DOHH2 (cell line): Measurements from ENCODE around the gene ZFAND3.
A peak's percentile ranks its signal among the peaks of the same experiment; 100 is the strongest.

Experiments
- H3F3A ChIP-seq: fragments of 200-600 bp; sonication (generic), shearing (Covaris generic); 2 replicates; pipeline ENCODE4 v1.6.0; 2016; ENCODE audit warnings: antibody characterized with exemption, mild to moderate bottlenecking; ENCODE audit not compliant: control insufficient read depth, insufficient read depth
- H3K27ac ChIP-seq: fragments of 200-600 bp; sonication (generic); 2 replicates; pipeline ENCODE4 v1.5.1; 2014; ENCODE audit warnings: low read depth, mild to moderate bottlenecking, low read length, moderate library complexity
- H3K27me3 ChIP-seq: fragments of 200-600 bp; sonication (generic); 2 replicates; pipeline ENCODE4 v1.6.1; 2014; ENCODE audit warnings: mild to moderate bottlenecking, low read length, mixed read lengths; ENCODE audit not compliant: control insufficient read depth
- H3K36me3 ChIP-seq: fragments of 200-600 bp; sonication (generic); 2 replicates; pipeline ENCODE4 v1.6.1; 2014; ENCODE audit warnings: mild to moderate bottlenecking, low read length, moderate library complexity, mixed read lengths; ENCODE audit not compliant: control insufficient read depth
- H3K4me1 ChIP-seq: fragments of 200-600 bp; sonication (generic); 2 replicates; pipeline ENCODE4 v1.6.1; 2014; ENCODE audit warnings: mild to moderate bottlenecking, low read length, mixed read lengths; ENCODE audit not compliant: control insufficient read depth
- H3K4me2 ChIP-seq: fragments of 200-600 bp; sonication (generic); 2 replicates; pipeline ENCODE4 v1.6.0; 2014; ENCODE audit warnings: mild to moderate bottlenecking, low read length, moderate library complexity
- H3K4me3 ChIP-seq: fragments of 200-600 bp; sonication (generic); 2 replicates; pipeline ENCODE4 v1.5.1; 2014; ENCODE audit warnings: mild to moderate bottlenecking, low read length, mixed read lengths
- H3K79me2 ChIP-seq: fragments of 200-600 bp; sonication (generic); 2 replicates; pipeline ENCODE4 v1.6.1; 2014; ENCODE audit warnings: mild to moderate bottlenecking, low read length, mixed read lengths; ENCODE audit not compliant: control insufficient read depth
- H3K9me2 ChIP-seq: fragments of 200-600 bp; sonication (generic); replicated peaks from 2 replicates; pipeline ENCODE4 v1.6.1; 2014; ENCODE audit warnings: mild to moderate bottlenecking, low read length, mixed read lengths; ENCODE audit not compliant: control insufficient read depth
- H3K9me3 ChIP-seq: fragments of 200-600 bp; sonication (generic); 2 replicates; pipeline ENCODE4 v1.6.1; 2014; ENCODE audit warnings: antibody characterized with exemption, low read length, mixed read lengths; ENCODE audit not compliant: control insufficient read depth, insufficient read depth
- H4K20me1 ChIP-seq: fragments of 200-600 bp; sonication (generic); 2 replicates; pipeline ENCODE4 v1.6.0; 2014; ENCODE audit warnings: low read depth, mild to moderate bottlenecking, antibody characterized with exemption, low read length, moderate library complexity; ENCODE audit not compliant: control insufficient read depth, insufficient read depth
- EZH2phosphoT487 ChIP-seq: fragments of 200-600 bp; sonication (generic); IDR thresholded peaks from 2 replicates; pipeline ENCODE4 v1.6.1; 2017; ENCODE audit warnings: borderline replicate concordance, mild to moderate bottlenecking, antibody characterized with exemption, low read length, moderate library complexity, mixed read lengths
- TF ChIP-seq, protein P1 (sequence below): fragments of 200-600 bp; sonication (generic); IDR thresholded peaks from one replicate; pipeline ENCODE4 v1.5.1; 2014; ENCODE audit warnings: antibody characterized with exemption, mild to moderate bottlenecking, low read depth, low read length; ENCODE audit not compliant: poor library complexity, severe bottlenecking

Gene ZFAND3

DNA sequence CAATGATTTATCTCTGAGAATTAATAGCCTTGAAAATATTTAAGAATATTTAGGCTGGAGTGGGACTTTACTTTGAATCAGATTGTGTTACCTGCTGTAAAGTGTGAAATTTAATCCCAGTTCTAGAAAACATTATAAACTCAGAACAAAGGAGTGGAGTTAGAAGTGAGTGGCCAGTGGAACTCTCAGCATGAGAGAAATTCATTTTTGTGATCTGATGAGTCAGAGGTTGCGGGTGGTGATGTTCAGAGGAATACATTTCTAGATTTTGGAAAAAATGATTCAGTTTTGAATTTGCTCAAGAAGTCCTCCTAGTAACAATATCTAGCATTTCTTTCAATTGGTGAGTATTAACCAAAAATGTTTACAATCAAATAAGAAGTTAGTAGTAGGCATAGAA lies 167.5 kb downstream of the ZFAND3 start:
- H3K4me2 ChIP-seq = no peak overlapping the region
- TF ChIP-seq, protein P1, sequence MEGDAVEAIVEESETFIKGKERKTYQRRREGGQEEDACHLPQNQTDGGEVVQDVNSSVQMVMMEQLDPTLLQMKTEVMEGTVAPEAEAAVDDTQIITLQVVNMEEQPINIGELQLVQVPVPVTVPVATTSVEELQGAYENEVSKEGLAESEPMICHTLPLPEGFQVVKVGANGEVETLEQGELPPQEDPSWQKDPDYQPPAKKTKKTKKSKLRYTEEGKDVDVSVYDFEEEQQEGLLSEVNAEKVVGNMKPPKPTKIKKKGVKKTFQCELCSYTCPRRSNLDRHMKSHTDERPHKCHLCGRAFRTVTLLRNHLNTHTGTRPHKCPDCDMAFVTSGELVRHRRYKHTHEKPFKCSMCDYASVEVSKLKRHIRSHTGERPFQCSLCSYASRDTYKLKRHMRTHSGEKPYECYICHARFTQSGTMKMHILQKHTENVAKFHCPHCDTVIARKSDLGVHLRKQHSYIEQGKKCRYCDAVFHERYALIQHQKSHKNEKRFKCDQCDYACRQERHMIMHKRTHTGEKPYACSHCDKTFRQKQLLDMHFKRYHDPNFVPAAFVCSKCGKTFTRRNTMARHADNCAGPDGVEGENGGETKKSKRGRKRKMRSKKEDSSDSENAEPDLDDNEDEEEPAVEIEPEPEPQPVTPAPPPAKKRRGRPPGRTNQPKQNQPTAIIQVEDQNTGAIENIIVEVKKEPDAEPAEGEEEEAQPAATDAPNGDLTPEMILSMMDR = no peak
- no peak for TF ChIP-seq EZH2phosphoT487

DNA sequence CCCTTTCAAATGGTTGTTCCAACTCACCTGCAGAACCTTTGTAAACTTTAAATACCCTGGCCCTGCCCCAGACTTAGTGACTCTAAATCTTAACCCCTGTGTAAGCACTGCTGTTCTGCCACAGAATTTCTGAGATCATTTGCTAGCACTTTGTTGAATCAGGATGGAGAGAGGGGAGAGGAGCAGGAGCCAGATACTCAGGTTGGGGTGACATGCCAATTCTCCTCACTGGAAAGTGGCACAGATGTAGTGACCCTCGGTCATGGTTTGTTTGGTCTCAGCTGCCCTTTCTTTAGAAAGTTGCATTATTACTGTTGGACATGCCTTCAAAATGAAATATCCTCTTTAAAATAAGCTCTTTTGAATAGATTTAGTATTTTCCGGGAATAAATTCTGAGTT lies 168.0 kb downstream of the ZFAND3 start:
- Histone ChIP-seq H3K4me3 (no peak overlapping the region), H3F3A (no peaks in the 10 kb centered on the region), H3K9me2 (no peaks in the 10 kb centered on the region), H3K9me3 (no peaks in the 10 kb centered on the region), H3K79me2 (peaks cover 12% of the 10 kb centered on the region), H3K27ac (no peak overlapping the region), H4K20me1 (peaks cover 2% of the 10 kb centered on the region; the same call in 1 of the 2 replicates), H3K27me3 (no peaks in the 10 kb centered on the region), H3K4me1 (peaks cover 15% of the 10 kb centered on the region), H3K4me2 (no peak overlapping the region), H3K36me3 (no peaks in the 10 kb centered on the region)
- no peak for TF ChIP-seq EZH2phosphoT487
- TF ChIP-seq, protein P1 = no peak

More for the DNA sequence above, 167.5 kb downstream of the ZFAND3 start:
- Histone ChIP-seq H3K27ac (no peak overlapping the region), H3K4me3 (no peak overlapping the region), H4K20me1 (peaks cover under 1% of the 10 kb centered on the region; the same call in 1 of the 2 replicates), H3K4me1 (peaks cover 20% of the 10 kb centered on the region), H3K79me2 (peaks cover 9% of the 10 kb centered on the region), H3K9me2 (no peaks in the 10 kb centered on the region), H3K9me3 (no peaks in the 10 kb centered on the region), H3F3A (no peaks in the 10 kb centered on the region), H3K36me3 (no peaks in the 10 kb centered on the region), H3K27me3 (no peaks in the 10 kb centered on the region)

DNA sequence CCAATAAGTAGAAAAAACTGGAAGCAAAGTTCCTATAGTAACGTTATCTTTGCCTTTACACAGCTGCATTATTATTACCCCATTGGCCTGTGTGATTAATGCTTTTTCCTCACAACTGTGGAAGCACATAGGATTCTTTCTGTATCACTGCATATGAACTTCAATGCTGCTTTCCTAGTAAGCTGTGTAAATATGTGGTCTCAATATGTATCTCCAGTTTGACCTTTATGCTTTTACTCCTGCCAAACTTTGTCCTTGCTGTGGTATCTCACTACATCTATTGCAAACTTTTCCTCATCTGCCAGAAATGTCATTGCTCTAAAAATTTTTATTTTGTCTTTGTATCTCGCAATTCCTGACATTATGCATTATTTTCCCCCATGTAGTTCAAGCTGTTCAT lies 168.6 kb downstream of the ZFAND3 start:
- Histone ChIP-seq H3F3A (no peaks in the 10 kb centered on the region), H3K9me2 (no peaks in the 10 kb centered on the region), H3K27me3 (no peaks in the 10 kb centered on the region), H3K4me1 (peaks cover 13% of the 10 kb centered on the region), H3K9me3 (no peaks in the 10 kb centered on the region), H3K4me2 (peak overlapping the region; percentile 30; the same call in 1 of the 2 replicates), H3K79me2 (peaks cover 15% of the 10 kb centered on the region), H3K36me3 (no peaks in the 10 kb centered on the region), H3K27ac (no peak overlapping the region), H4K20me1 (peaks cover 2% of the 10 kb centered on the region; the same call in 1 of the 2 replicates), H3K4me3 (no peak overlapping the region)
- TF ChIP-seq EZH2phosphoT487 = no peak
- TF ChIP-seq, protein P1 = no peak

DNA sequence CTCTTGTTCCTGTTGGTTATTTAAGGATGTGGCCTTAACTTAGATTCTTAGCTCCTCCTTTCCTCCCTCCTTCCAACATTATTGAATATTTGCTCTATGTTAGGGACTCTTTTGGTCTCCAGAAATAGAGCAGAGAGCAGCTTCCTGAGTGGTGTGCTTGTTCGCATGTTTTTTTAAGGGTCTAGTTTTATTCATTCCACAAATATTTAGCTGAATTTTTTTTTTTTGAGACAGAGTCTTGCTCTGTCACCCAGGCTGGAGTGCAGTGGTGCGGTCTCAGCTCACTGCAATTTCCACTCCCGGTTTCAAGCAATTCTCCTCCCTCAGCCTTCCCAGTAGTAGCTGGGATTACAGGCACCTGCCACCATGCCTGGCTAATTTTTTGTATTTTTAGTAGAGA lies 169.2 kb downstream of the ZFAND3 start:
- Histone ChIP-seq H3K27ac (no peak overlapping the region), H3K79me2 (peaks cover 14% of the 10 kb centered on the region), H3K27me3 (no peaks in the 10 kb centered on the region), H3K9me3 (no peaks in the 10 kb centered on the region), H3K4me1 (peaks cover 13% of the 10 kb centered on the region), H3K9me2 (no peaks in the 10 kb centered on the region), H3K36me3 (no peaks in the 10 kb centered on the region), H3K4me3 (no peak overlapping the region), H3F3A (no peaks in the 10 kb centered on the region), H3K4me2 (peak overlapping the region; percentile 30), H4K20me1 (peaks cover 2% of the 10 kb centered on the region; the same call in 1 of the 2 replicates)
- TF ChIP-seq EZH2phosphoT487 = no peak
- TF ChIP-seq, protein P1 = no peak
